Parietal lobe (tissue), 2 donors: ENCODE results near the gene PRTN3. TPM values are rescaled to one million over a fixed set of nuclear protein-coding genes. Genes with fewer than 3 reads are reported as not detected.

Experiments used
- small RNA-seq: library from RNA; depleted of rRNA; stranded (forward); fragments of <200 nt; gene quantifications from one replicate; pipeline ENCODE3, GENCODE V24; 2014; ENCODE audit warnings: low replicate concordance
- total RNA-seq: library from RNA; depleted of rRNA; stranded (reverse); fragments of >200 nt; gene quantifications from one replicate; pipeline ENCODE4 v1.2.3, GENCODE V29; 2014

PRTN3 gene
- 0.94 TPM for total RNA-seq

GRCh38 chr19:840519-841206, at the start of gene PRTN3:
TSS of gene PRTN3 (plus strand) at chr19:840999. CDS start at chr19:841009, 10 bp downstream.

GRCh38 chr19:796692-797527, 43.9 kb upstream of the PRTN3 start, which contains the start of gene PTBP1:
TSS of gene PTBP1 (plus strand) at chr19:797452. CDS start at chr19:797498, 46 bp downstream.

GRCh38 chr19:821825-822503, 18.8 kb upstream of the PRTN3 start, which contains the start of gene PLPPR3:
TSS of gene PLPPR3 (minus strand) at chr19:821955. CDS start at chr19:821559, 396 bp downstream.

GRCh38 chr19:827710-828321, 13.0 kb upstream of the PRTN3 start, which contains the start of gene AZU1:
TSS of gene AZU1 (plus strand) at chr19:827837. CDS start at chr19:827847, 10 bp downstream.

GRCh38 chr19:852136-853013, 11.6 kb downstream of the PRTN3 start, which contains the start of gene ELANE:
TSS of gene ELANE (plus strand) at chr19:852303. CDS start at chr19:852329, 26 bp downstream.

GRCh38 chr19:858868-859843, 18.4 kb downstream of the PRTN3 start, which contains the start of gene CFD:
TSS of gene CFD (plus strand) at chr19:859664. CDS start at chr19:859690, 26 bp downstream.

GRCh38 chr19:892894-893689, 52.3 kb downstream of the PRTN3 start, which contains the start of the genes MED16 and RNU6-9:
TSS of gene MED16 (minus strand) at chr19:893187. CDS start at chr19:891131, 2,056 bp downstream.
TSS of gene RNU6-9 (plus strand) at chr19:893484.

Small RNA genes within 50 kb of the gene (small RNA-seq; reads per million reads assigned to genes)
- not detected for gene MIR3187
- gene RNU6-9 = not detected

Other genes starting within 250 kb of the PRTN3 start
- 21.6 TPM for gene POLRMT, start 207.5 kb upstream of the PRTN3 start, total RNA-seq
- 0.63 TPM for gene FGF22, start 201.1 kb upstream of the PRTN3 start, total RNA-seq
- 20.0 TPM for gene RNF126, start 177.8 kb upstream of the PRTN3 start, total RNA-seq
- gene FSTL3, start 164.6 kb upstream of the PRTN3 start, total RNA-seq = 2.8 TPM
- gene PRSS57, start 145.5 kb upstream of the PRTN3 start, total RNA-seq = not detected
- 123 TPM for gene PALM, start 132.1 kb upstream of the PRTN3 start, total RNA-seq
- not detected for gene MISP, start 89.9 kb upstream of the PRTN3 start, total RNA-seq
- 60.7 TPM for gene PTBP1, start 43.5 kb upstream of the PRTN3 start, total RNA-seq
- 98.3 TPM for gene PLPPR3, start 19.0 kb upstream of the PRTN3 start, total RNA-seq
- 0.94 TPM for gene AZU1, start 13.2 kb upstream of the PRTN3 start, total RNA-seq
- not detected for gene ELANE, start 11.3 kb downstream of the PRTN3 start, total RNA-seq
- gene CFD, start 18.7 kb downstream of the PRTN3 start, total RNA-seq = 0.31 TPM
- 35.4 TPM for gene MED16, start 52.2 kb downstream of the PRTN3 start, total RNA-seq
- not detected for gene RNU6-9, start 52.5 kb downstream of the PRTN3 start, total RNA-seq
- gene R3HDM4, start 72.2 kb downstream of the PRTN3 start, total RNA-seq = 29.1 TPM
- gene KISS1R, start 76.3 kb downstream of the PRTN3 start, total RNA-seq = not detected
- 11.3 TPM for gene ARID3A, start 85.0 kb downstream of the PRTN3 start, total RNA-seq
- gene WDR18, start 143.3 kb downstream of the PRTN3 start, total RNA-seq = 36.0 TPM
- gene GRIN3B, start 159.4 kb downstream of the PRTN3 start, total RNA-seq = not detected
- 59.8 TPM for gene TMEM259, start 180.1 kb downstream of the PRTN3 start, total RNA-seq
- not detected for gene RNU6-2, start 180.5 kb downstream of the PRTN3 start, total RNA-seq
- gene CNN2, start 185.6 kb downstream of the PRTN3 start, total RNA-seq = 6.3 TPM
- gene ABCA7, start 199.1 kb downstream of the PRTN3 start, total RNA-seq = 4.4 TPM
- 2.8 TPM for gene ARHGAP45, start 226.2 kb downstream of the PRTN3 start, total RNA-seq